ENCODE measurements around the gene ZNF784. TPM values are rescaled to one million over a fixed set of nuclear protein-coding genes. Genes with fewer than 3 reads are reported as not detected.

Gene ZNF784
- total and polyA plus RNA-seq, 10 of the 15 experiments (the other 5 are each of a cell fraction or from before 2014, with no cell fraction given), result 0.10 to 5.2 (median 1.8) TPM

DNA sequence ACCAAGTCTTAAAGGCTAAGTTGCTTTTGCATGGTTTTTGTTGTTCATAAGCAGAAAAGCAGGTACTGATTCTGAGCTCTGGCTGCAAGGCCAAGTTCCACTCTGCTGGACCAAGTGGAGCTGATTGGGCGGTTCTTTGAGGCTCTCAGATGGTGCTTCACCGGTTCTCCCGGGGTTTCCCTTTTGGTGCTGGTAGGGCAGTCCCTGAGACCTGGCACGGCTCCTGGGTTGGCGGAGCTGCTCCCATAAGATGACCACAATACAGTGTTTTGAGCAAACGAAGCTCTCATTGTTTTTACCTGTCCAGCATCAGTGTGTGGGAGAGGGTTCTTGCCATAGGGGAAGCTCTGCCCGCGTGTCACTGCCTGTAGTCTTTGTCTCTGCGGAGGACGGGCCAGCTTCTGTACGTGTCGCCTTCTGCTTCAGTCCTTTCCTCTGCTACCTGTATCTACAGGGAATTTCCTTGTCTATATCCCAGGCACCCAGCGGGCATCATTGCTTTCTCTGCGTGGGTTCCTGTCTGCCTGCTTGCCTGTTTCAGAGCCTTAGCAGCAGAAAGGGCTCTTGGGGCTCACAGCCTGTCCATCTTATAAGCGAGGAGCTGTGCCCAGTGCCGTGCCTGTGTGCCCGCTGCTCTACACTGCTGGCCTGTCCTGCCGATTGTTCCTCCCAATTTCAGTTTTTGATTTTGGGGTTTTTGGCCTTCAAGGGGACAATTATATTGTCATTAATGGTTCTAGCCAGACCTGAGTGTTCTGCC is 32.8 kb upstream of the ZNF784 start:
- peak overlapping the region; percentile 98 for H3K9ac ChIP-seq (ENCODE audit: control insufficient read depth, insufficient read depth, low read length)
- peak overlapping the region; percentile 94 for H3K4me2 ChIP-seq (ENCODE audit: control insufficient read depth, insufficient read depth)
- peaks cover 5 to 33% of the 10 kb centered on the region in 2 experiments for H3K36me3 ChIP-seq (ENCODE audit: control insufficient read depth in 2 of 2, insufficient read depth in 2 of 2, low read length in 1 of 2)
- WGBS (ENCODE audit: insufficient coverage, insufficient replicate concordance, low lambda C conversion rate, missing lambda C conversion rate), result under 1% methylated on average over 18 of the region's 18 CpGs
- no peaks in the 10 kb centered on the region for H3K27me3 ChIP-seq (replicated peaks in 1 of 2; ENCODE audit: control insufficient read depth in 2 of 2, insufficient read depth in 2 of 2, low read length in 1 of 2)
- no peak for DNase-seq (ENCODE audit: low read depth, low spot score)
- BruUV-seq (replicated peaks), result no TSS peak
- H3K9me3 ChIP-seq (replicated peaks; ENCODE audit: control insufficient read depth, insufficient read depth, low read length), result no peaks in the 10 kb centered on the region
- H3K4me3 ChIP-seq, result peak overlapping the region; percentile 94
- H4K20me1 ChIP-seq (ENCODE audit: control insufficient read depth, insufficient read depth), result peaks cover 12% of the 10 kb centered on the region
- H3K79me2 ChIP-seq (ENCODE audit: control insufficient read depth, insufficient read depth, low read length), result peaks cover 60% of the 10 kb centered on the region
- ChIA-PET RAD21 (ENCODE audit: unreplicated experiment) (interaction anchor here (0.6 to 2.3 kb wide), 7 partner anchors 10 to 152 kb away, joined by 3 to 14 read pairs (median 4); no protein-coding TSS in a partner anchor), SMC1A (ENCODE audit: uncharacterized antibody, unreplicated experiment) (interaction anchor here (0.7 to 3.2 kb wide), 10 partner anchors 9 to 153 kb away, joined by 3 to 15 read pairs (median 4); partner anchors contain the start of gene CCDC106), POLR2A (interaction anchor here (0.5 to 2.0 kb wide), 9 partner anchors 10 to 474 kb away, joined by 3 to 9 read pairs (median 4); partner anchors contain the start of gene EPN1), CTCF (interaction anchor here (0.9 to 2.3 kb wide), 9 partner anchors 9 to 153 kb away, joined by 3 to 14 read pairs (median 4); partner anchors contain the start of gene CCDC106)
- intact Hi-C loops (cut with micrococcal nuclease; ENCODE audit: unreplicated experiment) (no loop called here), in situ Hi-C loops (cut with MboI) (loop anchor here (10.0 to 25.0 kb wide), 2 partner anchors 1192 to 1520 kb away; partner anchors contain the start of genes CNOT3 and LENG9)
- 0 out of 2 replicates have a peak, but pooled peaks have one; percentile 30 for TF ChIP-seq POLR2A (IDR thresholded peaks at IDR 0.05; ENCODE audit: low read depth, low read length)
- TF ChIP-seq, protein P1, sequence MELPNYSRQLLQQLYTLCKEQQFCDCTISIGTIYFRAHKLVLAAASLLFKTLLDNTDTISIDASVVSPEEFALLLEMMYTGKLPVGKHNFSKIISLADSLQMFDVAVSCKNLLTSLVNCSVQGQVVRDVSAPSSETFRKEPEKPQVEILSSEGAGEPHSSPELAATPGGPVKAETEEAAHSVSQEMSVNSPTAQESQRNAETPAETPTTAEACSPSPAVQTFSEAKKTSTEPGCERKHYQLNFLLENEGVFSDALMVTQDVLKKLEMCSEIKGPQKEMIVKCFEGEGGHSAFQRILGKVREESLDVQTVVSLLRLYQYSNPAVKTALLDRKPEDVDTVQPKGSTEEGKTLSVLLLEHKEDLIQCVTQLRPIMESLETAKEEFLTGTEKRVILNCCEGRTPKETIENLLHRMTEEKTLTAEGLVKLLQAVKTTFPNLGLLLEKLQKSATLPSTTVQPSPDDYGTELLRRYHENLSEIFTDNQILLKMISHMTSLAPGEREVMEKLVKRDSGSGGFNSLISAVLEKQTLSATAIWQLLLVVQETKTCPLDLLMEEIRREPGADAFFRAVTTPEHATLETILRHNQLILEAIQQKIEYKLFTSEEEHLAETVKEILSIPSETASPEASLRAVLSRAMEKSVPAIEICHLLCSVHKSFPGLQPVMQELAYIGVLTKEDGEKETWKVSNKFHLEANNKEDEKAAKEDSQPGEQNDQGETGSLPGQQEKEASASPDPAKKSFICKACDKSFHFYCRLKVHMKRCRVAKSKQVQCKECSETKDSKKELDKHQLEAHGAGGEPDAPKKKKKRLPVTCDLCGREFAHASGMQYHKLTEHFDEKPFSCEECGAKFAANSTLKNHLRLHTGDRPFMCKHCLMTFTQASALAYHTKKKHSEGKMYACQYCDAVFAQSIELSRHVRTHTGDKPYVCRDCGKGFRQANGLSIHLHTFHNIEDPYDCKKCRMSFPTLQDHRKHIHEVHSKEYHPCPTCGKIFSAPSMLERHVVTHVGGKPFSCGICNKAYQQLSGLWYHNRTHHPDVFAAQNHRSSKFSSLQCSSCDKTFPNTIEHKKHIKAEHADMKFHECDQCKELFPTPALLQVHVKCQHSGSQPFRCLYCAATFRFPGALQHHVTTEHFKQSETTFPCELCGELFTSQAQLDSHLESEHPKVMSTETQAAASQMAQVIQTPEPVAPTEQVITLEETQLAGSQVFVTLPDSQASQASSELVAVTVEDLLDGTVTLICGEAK (IDR thresholded peaks at IDR 0.05; ENCODE audit: borderline replicate concordance), result no peak
- peak; percentile 61 for TF ChIP-seq NFYB (IDR thresholded peaks at IDR 0.05; ENCODE audit: insufficient read depth, low read depth, low read length)
- TF ChIP-seq RUNX3 (IDR thresholded peaks at IDR 0.05; ENCODE audit: low read length), result peak; percentile 19; the same call in 1 of the 2 replicates
- no peak for TF ChIP-seq PML (IDR thresholded peaks at IDR 0.05; ENCODE audit: low read length)
- peak; percentile 14; the same call in 1 of the 2 replicates for TF ChIP-seq WRNIP1 (IDR thresholded peaks at IDR 0.05; ENCODE audit: borderline replicate concordance, low read depth, low read length)
- H2AFZ ChIP-seq (ENCODE audit: control insufficient read depth, low read depth, low read length), result no peak overlapping the region
- ATAC-seq, result peak; percentile 1; the same call in 1 of the 3 replicates
- FAIRE-seq, result peak; percentile 78
- peak overlapping the region; percentile 100 for H3K27ac ChIP-seq (ENCODE audit: control insufficient read depth, insufficient read depth)
- peaks cover 12% of the 10 kb centered on the region for H3K4me1 ChIP-seq (ENCODE audit: control insufficient read depth, insufficient read depth, low read length)
